SU-DHL-6 (cell line): Measurements from ENCODE around the gene EPB41L4A.
A peak's percentile ranks its signal among the peaks of the same experiment; 100 is the strongest.

Experiments
- H2AFZ ChIP-seq: fragments of 200-600 bp; sonication (generic); 2 replicates; pipeline ENCODE4 v1.6.1; 2014; ENCODE audit warnings: low read depth, mild to moderate bottlenecking, moderate library complexity, mixed read lengths, antibody characterized with exemption, low read length; ENCODE audit not compliant: severe bottlenecking
- H3F3A ChIP-seq: fragments of 200-600 bp; shearing (Covaris generic); 2 replicates; pipeline ENCODE4 v1.6.0; 2016; ENCODE audit warnings: antibody characterized with exemption, mild to moderate bottlenecking; ENCODE audit not compliant: insufficient read depth
- H3K27ac ChIP-seq: fragments of 200-600 bp; sonication (generic); 2 replicates; pipeline ENCODE4 v1.5.1; 2016; ENCODE audit warnings: low read depth, mild to moderate bottlenecking, low read length, moderate library complexity, mixed read lengths
- H3K27me3 ChIP-seq: fragments of 200-600 bp; sonication (generic), shearing (Covaris generic); 2 replicates; pipeline ENCODE4 v1.6.0; 2014; ENCODE audit warnings: mild to moderate bottlenecking, low read length
- H3K36me3 ChIP-seq: fragments of 200-600 bp; sonication (generic); 2 replicates; pipeline ENCODE4 v1.6.1; 2014; ENCODE audit warnings: mild to moderate bottlenecking, low read length, mixed read lengths
- H3K4me2 ChIP-seq: fragments of 300-600, 200-600 bp; shearing (Covaris generic), sonication (generic); 2 replicates; pipeline ENCODE4 v1.6.0; 2014; ENCODE audit warnings: low read length, low read depth, mild to moderate bottlenecking; ENCODE audit not compliant: poor library complexity, severe bottlenecking
- H3K4me3 ChIP-seq: fragments of 200-600 bp; sonication (generic); 2 replicates; pipeline ENCODE4 v1.5.1; 2014; ENCODE audit warnings: antibody characterized with exemption, low read length, mild to moderate bottlenecking, mixed read lengths; ENCODE audit not compliant: insufficient read depth, poor library complexity, severe bottlenecking
- H3K79me2 ChIP-seq: fragments of 200-600 bp; sonication (generic); 2 replicates; pipeline ENCODE4 v1.6.1; 2014; ENCODE audit warnings: mild to moderate bottlenecking, low read length, moderate library complexity; ENCODE audit not compliant: insufficient read depth
- H3K9ac ChIP-seq: fragments of 200-600 bp; sonication (generic); 2 replicates; pipeline ENCODE4 v1.7.0; 2014; ENCODE audit warnings: mild to moderate bottlenecking, low read length
- H3K9me2 ChIP-seq: fragments of 200-600 bp; sonication (generic); replicated peaks from 2 replicates; pipeline ENCODE4 v1.6.1; 2014; ENCODE audit warnings: low read length; ENCODE audit not compliant: insufficient read depth
- H3K9me3 ChIP-seq: fragments of 200-600 bp; sonication (generic); 2 replicates; pipeline ENCODE4 v1.6.1; 2014; ENCODE audit warnings: low read length, mixed read lengths; ENCODE audit not compliant: insufficient read depth
- H4K20me1 ChIP-seq: fragments of 200-600 bp; sonication (generic); 2 replicates; pipeline ENCODE4 v1.6.1; 2014; ENCODE audit warnings: low read depth, mild to moderate bottlenecking, antibody characterized with exemption, low read length, moderate library complexity, mixed read lengths
- EZH2phosphoT487 ChIP-seq: fragments of 200-600 bp; sonication (generic), shearing (Covaris generic); conservative IDR thresholded peaks from 2 replicates; pipeline ENCODE4 v1.6.1; 2018; ENCODE audit warnings: mild to moderate bottlenecking, antibody characterized with exemption, low read length, moderate library complexity, mixed read lengths
- TF ChIP-seq, protein P1 (sequence below): fragments of 200-600 bp; sonication (generic); IDR thresholded peaks from one replicate; pipeline ENCODE4 v1.5.1; 2017; ENCODE audit warnings: antibody characterized with exemption, mild to moderate bottlenecking, low read length, moderate library complexity; ENCODE audit not compliant: insufficient read depth, poor library complexity, severe bottlenecking

EPB41L4A gene

DNA sequence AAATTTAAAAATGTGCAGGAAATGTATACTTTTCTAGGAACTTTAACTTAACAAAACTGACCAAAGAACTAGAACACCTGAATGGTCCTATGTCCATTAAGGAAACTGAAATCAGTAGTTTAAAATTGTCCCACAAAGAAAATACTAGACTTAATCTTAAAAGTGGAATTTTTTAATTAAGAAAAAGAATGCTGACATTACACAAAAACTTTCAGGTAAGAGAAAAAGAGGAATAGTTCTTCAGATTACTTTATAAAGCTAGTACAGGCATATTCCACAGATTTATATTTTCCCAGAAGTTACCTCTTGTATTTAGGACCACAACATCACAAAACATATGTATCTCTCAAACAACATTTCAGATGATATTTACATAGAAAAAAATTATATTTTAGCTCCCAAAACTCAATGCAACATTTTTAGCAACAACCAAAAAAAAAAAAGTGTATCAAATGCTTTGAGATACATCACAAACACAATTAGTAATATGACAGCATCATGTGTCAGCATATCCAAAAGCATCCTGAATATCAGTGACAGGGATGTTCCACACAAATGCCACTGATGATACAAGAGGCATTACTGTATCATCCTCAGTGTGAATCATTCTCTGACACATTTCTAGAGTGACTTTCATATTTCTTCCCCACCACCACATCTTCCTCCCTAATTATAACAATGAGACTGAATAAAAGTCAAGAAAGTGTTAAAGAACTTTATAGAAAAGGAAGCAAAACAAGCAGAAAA, 264.0 kb downstream of the EPB41L4A start:
- H3K27me3 ChIP-seq = no peaks in the 10 kb centered on the region
- H3K27ac ChIP-seq = no peak overlapping the region
- no peaks in the 10 kb centered on the region for H4K20me1 ChIP-seq
- TF ChIP-seq, protein P1, sequence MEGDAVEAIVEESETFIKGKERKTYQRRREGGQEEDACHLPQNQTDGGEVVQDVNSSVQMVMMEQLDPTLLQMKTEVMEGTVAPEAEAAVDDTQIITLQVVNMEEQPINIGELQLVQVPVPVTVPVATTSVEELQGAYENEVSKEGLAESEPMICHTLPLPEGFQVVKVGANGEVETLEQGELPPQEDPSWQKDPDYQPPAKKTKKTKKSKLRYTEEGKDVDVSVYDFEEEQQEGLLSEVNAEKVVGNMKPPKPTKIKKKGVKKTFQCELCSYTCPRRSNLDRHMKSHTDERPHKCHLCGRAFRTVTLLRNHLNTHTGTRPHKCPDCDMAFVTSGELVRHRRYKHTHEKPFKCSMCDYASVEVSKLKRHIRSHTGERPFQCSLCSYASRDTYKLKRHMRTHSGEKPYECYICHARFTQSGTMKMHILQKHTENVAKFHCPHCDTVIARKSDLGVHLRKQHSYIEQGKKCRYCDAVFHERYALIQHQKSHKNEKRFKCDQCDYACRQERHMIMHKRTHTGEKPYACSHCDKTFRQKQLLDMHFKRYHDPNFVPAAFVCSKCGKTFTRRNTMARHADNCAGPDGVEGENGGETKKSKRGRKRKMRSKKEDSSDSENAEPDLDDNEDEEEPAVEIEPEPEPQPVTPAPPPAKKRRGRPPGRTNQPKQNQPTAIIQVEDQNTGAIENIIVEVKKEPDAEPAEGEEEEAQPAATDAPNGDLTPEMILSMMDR = no peak
- TF ChIP-seq EZH2phosphoT487 = no peak
- no peak overlapping the region for H2AFZ ChIP-seq
- H3K9me3 ChIP-seq = no peaks in the 10 kb centered on the region
- no peaks in the 10 kb centered on the region for H3F3A ChIP-seq
- H3K9me2 ChIP-seq = no peaks in the 10 kb centered on the region
- H3K79me2 ChIP-seq = no peaks in the 10 kb centered on the region
- H3K36me3 ChIP-seq = no peaks in the 10 kb centered on the region
- no peak overlapping the region for H3K4me3 ChIP-seq
- H3K9ac ChIP-seq = no peak overlapping the region
- H3K4me2 ChIP-seq = no peak overlapping the region

DNA sequence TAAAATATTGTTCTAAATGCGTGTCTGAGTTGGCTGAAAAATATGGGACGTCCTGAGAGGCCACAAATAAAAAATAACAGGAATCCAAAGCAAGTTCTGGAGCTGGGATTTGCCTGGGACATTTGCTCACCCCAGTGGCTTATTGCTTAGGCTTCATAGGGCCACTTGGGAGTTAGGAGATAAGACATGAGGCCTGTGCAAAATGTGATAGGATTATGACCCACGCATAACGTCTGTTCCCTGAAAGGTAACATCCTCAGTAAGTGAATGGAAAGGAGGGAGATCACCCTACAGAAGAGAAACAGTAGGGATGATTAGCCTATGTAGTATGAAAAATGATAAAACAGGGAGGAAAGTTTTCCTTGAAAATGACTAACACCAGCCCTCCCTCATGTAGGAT, 269.4 kb downstream of the EPB41L4A start:
- Histone ChIP-seq H3K4me3 (no peak overlapping the region), H4K20me1 (no peaks in the 10 kb centered on the region), H3K27me3 (no peaks in the 10 kb centered on the region), H2AFZ (no peak overlapping the region), H3K27ac (no peak overlapping the region), H3F3A (no peaks in the 10 kb centered on the region), H3K36me3 (no peaks in the 10 kb centered on the region), H3K9me2 (no peaks in the 10 kb centered on the region), H3K79me2 (no peaks in the 10 kb centered on the region), H3K4me2 (no peak overlapping the region), H3K9me3 (no peaks in the 10 kb centered on the region), H3K9ac (no peak overlapping the region)
- no peak for TF ChIP-seq EZH2phosphoT487
- TF ChIP-seq, protein P1 = no peak

DNA sequence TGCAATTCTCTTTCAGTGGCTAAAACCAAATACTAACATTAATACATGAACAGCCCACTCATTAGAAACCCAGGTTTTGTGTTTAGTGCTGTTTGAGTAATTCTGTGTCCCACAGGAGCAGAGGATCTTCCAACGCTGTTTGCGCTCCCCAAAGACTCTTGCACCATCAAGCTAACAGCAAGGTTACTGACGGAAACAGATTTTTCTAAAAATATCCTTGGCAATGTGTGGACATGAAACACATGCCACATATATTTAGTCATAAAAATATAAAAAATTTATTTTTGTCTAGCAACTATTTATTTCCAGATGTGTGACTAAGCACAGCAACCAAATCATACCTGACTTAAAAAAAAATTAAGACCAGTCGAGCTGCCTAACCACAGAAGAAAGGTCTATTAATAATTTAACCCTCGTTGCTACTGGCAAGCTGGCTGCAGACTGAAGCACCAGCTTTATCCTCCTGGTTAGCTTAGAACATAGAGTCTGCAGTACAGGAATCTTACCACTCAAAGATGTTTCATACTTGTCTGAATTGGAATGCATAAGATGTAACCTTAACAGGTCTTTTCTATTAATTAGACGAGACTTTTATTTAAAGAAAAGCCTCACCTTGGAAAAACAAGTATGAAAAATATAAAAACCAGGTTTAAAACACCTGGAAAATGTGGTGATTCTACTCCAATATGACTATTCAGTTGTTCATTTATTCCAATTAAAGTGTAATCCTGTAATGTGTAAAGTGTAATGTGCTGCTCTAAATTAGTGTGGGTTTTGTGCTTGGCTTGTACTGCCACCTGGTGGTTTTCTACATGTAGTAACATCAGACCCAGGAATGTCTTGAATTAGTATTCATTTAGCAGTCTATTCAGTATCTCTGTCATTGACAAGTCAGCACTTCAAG, 272.5 kb downstream of the EPB41L4A start:
- Histone ChIP-seq H3K9me3 (no peaks in the 10 kb centered on the region), H3K4me3 (no peak overlapping the region), H3K9ac (no peak overlapping the region), H3K36me3 (no peaks in the 10 kb centered on the region), H3F3A (no peaks in the 10 kb centered on the region), H3K27ac (no peak overlapping the region), H3K9me2 (no peaks in the 10 kb centered on the region), H3K4me2 (no peak overlapping the region), H3K27me3 (no peaks in the 10 kb centered on the region), H2AFZ (no peak overlapping the region), H3K79me2 (no peaks in the 10 kb centered on the region), H4K20me1 (no peaks in the 10 kb centered on the region)
- TF ChIP-seq, protein P1 = peak; percentile 32
- no peak for TF ChIP-seq EZH2phosphoT487
